Endothelial cell of umbilical vein (primary cell): ENCODE data around the gene HDAC3. TPM values are rescaled to one million over a fixed set of nuclear protein-coding genes. Genes with fewer than 3 reads are reported as not detected.

ENCODE experiments used
- BruUV-seq: library from RNA; stranded (reverse); fragments of 400-500 nt; replicated peaks from 2 replicates; lab custom pipeline; 2021; lab: Mats Ljungman, UMichigan
- CTCF ChIA-PET: fragments of 300-600, 350-600 bp; sonication (Branson Sonifier 250); formaldehyde crosslinking; loops from one replicate; lab custom pipeline; 2021; ENCODE audit warnings: antibody characterized with exemption, inconsistent platforms; lab: Charles Lee
- POLR2A ChIA-PET: fragments of 300-600, 350-600 bp; sonication (Branson Sonifier 250); formaldehyde crosslinking; loops from one replicate; lab custom pipeline; 2021; ENCODE audit warnings: antibody characterized with exemption, inconsistent platforms; lab: Charles Lee
- DNase-seq: peaks from one replicate; pipeline ENCODE4 v3.0.0-alpha.2; 2011; ENCODE audit warnings: low read depth, low spot score
- FAIRE-seq: peaks from 2 replicates; lab custom pipeline; 2011; peaks lifted over from hg19 to GRCh38; lab: Jason Lieb, UNC
- H2AFZ ChIP-seq: 2 replicates; pipeline ENCODE4 v1.6.0; 2012; ENCODE audit warnings: low read depth, low read length, control low read depth, inconsistent platforms
- H3K27ac ChIP-seq: 2 replicates; pipeline ENCODE4 v1.5.1; 2011; ENCODE audit warnings: low read depth, mild to moderate bottlenecking, control low read depth, low read length, moderate library complexity; ENCODE audit not compliant: insufficient read depth
- H3K27me3 ChIP-seq, 2 experiments: 2 replicates each; pipeline versions ENCODE4 v1.6.0 to v1.6.1; 2011; ENCODE audit warnings: low read length in 2 of 2, mixed read lengths in 1 of 2; ENCODE audit not compliant: control insufficient read depth in 2 of 2, insufficient read depth in 2 of 2
- H3K36me3 ChIP-seq, 2 experiments: 2 replicates in 1 of 2; 3 replicates in 1 of 2; pipeline ENCODE4 v1.5.1; 2011; ENCODE audit warnings: low read length in 2 of 2, mild to moderate bottlenecking in 1 of 2, moderate library complexity in 1 of 2; ENCODE audit not compliant: control insufficient read depth in 2 of 2, insufficient read depth in 2 of 2; ENCODE audit errors: extremely low read depth in 1 of 2
- H3K4me1 ChIP-seq: 3 replicates; pipeline ENCODE4 v1.5.1; 2011; ENCODE audit warnings: mild to moderate bottlenecking, low read length; ENCODE audit not compliant: control insufficient read depth, insufficient read depth; ENCODE audit errors: extremely low read depth
- H3K4me2 ChIP-seq: 2 replicates; pipeline ENCODE4 v1.6.1; 2011; ENCODE audit warnings: low read length, control low read depth, mixed read lengths; ENCODE audit not compliant: insufficient read depth
- H3K4me3 ChIP-seq, 3 experiments: fragments of 200-600 bp in 1 of 3; sonication (generic), shearing (Covaris generic) in 1 of 3; replicated peaks in 1 of 3; 2 replicates each; pipeline ENCODE4 v1.5.1; 2011 to 2016; ENCODE audit warnings: control low read depth in 3 of 3, low read length in 3 of 3, mild to moderate bottlenecking in 2 of 3, inconsistent platforms in 1 of 3, low read depth in 1 of 3, moderate library complexity in 1 of 3; ENCODE audit not compliant: insufficient read depth in 1 of 3
- H3K79me2 ChIP-seq: 2 replicates; pipeline ENCODE4 v1.6.0; 2012; ENCODE audit warnings: low read length, inconsistent platforms; ENCODE audit not compliant: control insufficient read depth, insufficient read depth
- H3K9ac ChIP-seq: replicated peaks from 2 replicates; pipeline ENCODE3; 2011; ENCODE audit warnings: low read length, control low read depth; ENCODE audit not compliant: insufficient read depth; ENCODE audit errors: extremely low read depth
- H3K9me1 ChIP-seq: replicated peaks from 3 replicates; pipeline ENCODE4 v1.6.0; 2011; ENCODE audit warnings: mild to moderate bottlenecking, low read length; ENCODE audit not compliant: control insufficient read depth, insufficient read depth; ENCODE audit errors: extremely low read depth
- H3K9me3 ChIP-seq: replicated peaks from 2 replicates; pipeline ENCODE4 v1.5.1; 2012; ENCODE audit warnings: low read length, inconsistent platforms; ENCODE audit not compliant: control insufficient read depth, insufficient read depth
- H4K20me1 ChIP-seq: replicated peaks from 2 replicates; pipeline ENCODE3; 2011; ENCODE audit warnings: mild to moderate bottlenecking, low read length; ENCODE audit not compliant: control insufficient read depth, insufficient read depth; ENCODE audit errors: extremely low read depth
- CTCF ChIP-seq, 2 donors: IDR thresholded peaks; 1 replicate in 1 of 2; 2 replicates in 1 of 2; pipeline ENCODE4 v1.5.1; 2011; ENCODE audit warnings: low read length in 2 of 2, mild to moderate bottlenecking in 2 of 2, moderate library complexity in 2 of 2, control low read depth in 1 of 2, inconsistent platforms in 1 of 2, low read depth in 1 of 2; ENCODE audit not compliant: insufficient read depth in 1 of 2; ENCODE audit errors: extremely low read depth in 1 of 2
- EZH2 ChIP-seq: IDR thresholded peaks from 2 replicates; pipeline ENCODE4 v1.6.1; 2012; ENCODE audit warnings: borderline replicate concordance, low read depth, mild to moderate bottlenecking, moderate library complexity, low read length, inconsistent platforms; ENCODE audit not compliant: severe bottlenecking
- FOS ChIP-seq: IDR thresholded peaks from 2 replicates; pipeline ENCODE4 v1.6.1; 2011; ENCODE audit warnings: mild to moderate bottlenecking, low read length, moderate library complexity, borderline replicate concordance; ENCODE audit not compliant: insufficient read depth
- GATA2 ChIP-seq: IDR thresholded peaks from 2 replicates; pipeline ENCODE4 v1.7.0; 2011; ENCODE audit warnings: low read depth, mild to moderate bottlenecking, moderate library complexity, mixed read lengths, low read length; ENCODE audit not compliant: insufficient read length, insufficient read depth
- JUN ChIP-seq: IDR thresholded peaks from 2 replicates; pipeline ENCODE4 v1.6.1; 2011; ENCODE audit warnings: borderline replicate concordance, low read depth; ENCODE audit not compliant: insufficient read length, insufficient read depth
- MYC ChIP-seq: IDR thresholded peaks from one replicate; pipeline ENCODE4 v1.6.1; 2011; ENCODE audit warnings: mild to moderate bottlenecking, low read depth, low read length
- POLR2A ChIP-seq: IDR thresholded peaks from 2 replicates; pipeline ENCODE4 v1.6.1; 2012; ENCODE audit warnings: low read depth, mild to moderate bottlenecking, control low read depth, low read length
- POLR2AphosphoS5 ChIP-seq: IDR thresholded peaks from 2 replicates; pipeline ENCODE4 v1.6.1; 2012; ENCODE audit warnings: low read depth, mild to moderate bottlenecking, control low read depth, low read length, moderate library complexity; ENCODE audit not compliant: insufficient read depth
- dilution Hi-C: fragments of 300-500 bp; cut with MboI; formaldehyde crosslinking; loops from one replicate; pipeline ENCODE4 v1.15.0; 2019; ENCODE audit warnings: low sequenced_read_pairs; ENCODE audit not compliant: extremely low pct_ligation_motif_present
- intact Hi-C: fragments of 100-400 bp; cut with micrococcal nuclease; formaldehyde crosslinking; loops from one replicate; pipeline ENCODE4 v1.10.0; 2022
- polyA plus RNA-seq, 4 experiments: library from polyadenylated mRNA; depleted of rRNA in 3 of 4; stranded (reverse) in 3 of 4; unstranded in 1 of 4; fragments of >200 nt; gene quantifications; 2 replicates each; pipeline versions ENCODE4 v1.2.1 to v1.2.3, GENCODE V29; 2011 to 2012; ENCODE audit warnings: missing spikeins in 1 of 4
- total RNA-seq: library from RNA; stranded (reverse); gene quantifications from 2 replicates; pipeline ENCODE4 v1.2.3, GENCODE V29; 2021
- TF ChIP-seq, protein P1 (sequence below): IDR thresholded peaks from 2 replicates; pipeline ENCODE4 v1.6.1; 2011; ENCODE audit not compliant: insufficient read depth, insufficient read length

HDAC3 gene
- total and polyA plus RNA-seq, 2 donors (not counting 3 experiments of a cell fraction or from before 2014, with no cell fraction given), result 58.5 to 75.5 TPM

DNA sequence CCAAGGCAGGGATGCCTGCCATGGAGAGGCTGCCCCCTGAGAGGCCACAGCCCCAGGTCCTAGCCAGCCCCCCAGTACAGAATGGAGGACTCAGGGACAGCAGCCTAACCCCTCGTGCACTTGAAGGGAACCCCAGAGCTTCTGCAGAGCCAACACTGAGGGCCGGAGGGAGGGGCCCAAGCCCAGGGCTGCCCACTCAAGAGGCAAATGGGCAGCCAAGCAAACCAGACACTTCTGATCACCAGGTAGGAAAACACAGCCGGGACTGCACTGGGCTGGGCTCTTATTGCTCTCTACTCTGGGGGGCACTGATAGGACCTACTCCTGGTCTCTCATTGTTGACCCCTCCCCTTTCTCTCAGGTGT is 3.4 kb upstream of the HDAC3 start:
- Histone ChIP-seq H3K9ac (no peak overlapping the region), H3K4me3 (no peak overlapping the region), H3K79me2 (peaks cover 14% of the 10 kb centered on the region), H3K9me3 (no peaks in the 10 kb centered on the region), H3K36me3 (peaks cover 0 to 11% of the 10 kb centered on the region in 2 experiments), H3K27ac (no peak overlapping the region), H3K4me1 (peaks cover 23% of the 10 kb centered on the region), H2AFZ (no peak overlapping the region), H3K4me2 (no peak overlapping the region), H4K20me1 (peaks cover 5% of the 10 kb centered on the region), H3K27me3 (no peaks in the 10 kb centered on the region), H3K9me1 (no peaks in the 10 kb centered on the region)
- intact Hi-C loops (no loop called here), dilution Hi-C loops (no loop called here)
- no peak for DNase-seq
- TF ChIP-seq, protein P1, sequence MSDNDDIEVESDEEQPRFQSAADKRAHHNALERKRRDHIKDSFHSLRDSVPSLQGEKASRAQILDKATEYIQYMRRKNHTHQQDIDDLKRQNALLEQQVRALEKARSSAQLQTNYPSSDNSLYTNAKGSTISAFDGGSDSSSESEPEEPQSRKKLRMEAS, result no peak
- no peak for TF ChIP-seq JUN
- no TSS peak for BruUV-seq
- no peak for FAIRE-seq
- ChIA-PET CTCF (interaction anchor here (5.2 to 14.7 kb wide), 2 partner anchors 22 to 48 kb away, joined by 57 to 163 read pairs; partner anchors contain the start of gene DIAPH1), POLR2A (no interaction called here)

- Histone ChIP-seq H3K4me2 (no peak overlapping the region), H3K9me3 (no peaks in the 10 kb centered on the region), H3K9me1 (no peaks in the 10 kb centered on the region), H3K9ac (no peak overlapping the region), H2AFZ (no peak overlapping the region), H3K36me3 (peaks cover 0 to 8% of the 10 kb centered on the region in 2 experiments), H4K20me1 (peaks cover 5% of the 10 kb centered on the region), H3K27me3 (no peaks in the 10 kb centered on the region), H3K79me2 (peaks cover 19% of the 10 kb centered on the region), H3K4me3 (no peak overlapping the region), H3K27ac (no peak overlapping the region), H3K4me1 (peaks cover 23% of the 10 kb centered on the region)
- CTCF ChIA-PET, result interaction anchor here (5.2 to 14.7 kb wide), 2 partner anchors 21 to 48 kb away, joined by 57 to 163 read pairs; partner anchors contain the start of gene DIAPH1
- TF ChIP-seq CTCF (IDR thresholded peaks at IDR 0.05; ENCODE audit: extremely low read depth in 1 of 2, insufficient read depth in 1 of 2, low read depth in 1 of 2, low read length in 2 of 2) (no peak), POLR2AphosphoS5 (no peak), MYC (no peak), FOS (no peak), EZH2 (no peak), GATA2 (no peak), POLR2A (no peak), JUN (no peak)
- TF ChIP-seq, protein P1, result no peak
- DNase-seq, result no peak
- dilution Hi-C loops (no loop called here), intact Hi-C loops (no loop called here)
- BruUV-seq, result no TSS peak
- no peak for FAIRE-seq
- POLR2A ChIA-PET, result no interaction called here
Observed at GRCh38 chr5:141639357-141640050, 2.9 kb upstream of the HDAC3 start.
